ENCODE results near the gene CALM3. TPM values are rescaled to one million over a fixed set of nuclear protein-coding genes. Genes with fewer than 3 reads are reported as not detected.

CALM3 gene
- polyA plus RNA-seq, 1 of the 3 experiments (the other 2 are of a cell fraction) = 495 TPM

DNA sequence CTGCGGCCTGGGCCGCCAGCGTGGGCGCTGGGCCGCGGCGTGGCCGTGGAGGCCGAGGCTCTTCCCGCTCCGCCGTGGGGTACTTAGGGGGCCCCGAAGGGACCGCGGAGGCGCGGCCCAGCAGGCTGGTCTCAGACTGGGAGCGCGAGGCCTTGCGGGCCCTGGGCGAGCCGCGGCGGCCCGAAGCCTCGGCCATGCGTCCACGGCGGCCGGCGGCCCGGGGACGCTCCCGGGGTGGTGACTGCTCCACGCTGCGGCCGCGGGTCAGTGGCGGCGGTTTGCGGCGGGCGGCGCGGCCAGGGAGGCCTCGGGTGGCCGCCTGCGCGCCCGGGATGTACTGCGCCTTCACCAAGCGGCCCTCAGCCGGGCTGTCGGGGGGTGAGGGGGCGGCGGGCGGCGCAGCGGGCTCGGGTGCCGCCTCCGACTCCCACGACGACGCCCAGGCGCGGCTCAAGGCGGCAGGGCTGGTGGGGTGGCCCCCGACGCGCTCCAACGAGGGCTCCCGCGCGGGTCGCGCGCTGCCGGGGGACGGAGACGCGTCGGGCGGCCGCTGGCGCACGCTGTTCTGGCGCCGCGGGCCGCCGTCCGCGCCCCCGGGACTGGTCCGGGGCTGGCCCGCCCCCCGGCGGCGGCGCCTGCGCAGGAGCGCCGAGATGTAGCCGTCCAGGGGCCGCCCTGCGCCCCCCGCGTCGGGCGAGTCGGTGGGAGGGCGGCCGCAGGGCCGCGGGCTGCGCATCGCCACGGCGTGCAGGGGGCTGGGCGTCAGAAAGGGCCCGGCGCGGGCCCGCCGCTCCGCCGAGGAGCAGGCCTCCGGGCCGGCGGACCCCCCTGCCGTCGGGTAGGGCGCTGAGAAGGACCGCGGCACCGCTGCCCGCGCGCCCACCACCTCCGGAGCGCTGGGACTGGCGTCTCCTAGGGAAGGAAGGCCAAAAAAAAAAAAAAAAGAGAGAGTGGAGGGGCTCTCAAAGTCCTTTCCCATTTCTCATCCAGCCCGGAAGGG lies 48.1 kb downstream of the CALM3 start:
- CTCF ChIA-PET = no interaction called here
- no peak for TF ChIP-seq NRF1 (IDR thresholded peaks at IDR 0.05; ENCODE audit: low read depth, low read length)
- TF ChIP-seq CHD2 (IDR thresholded peaks at IDR 0.05; ENCODE audit: low read length, partially characterized antibody) = no peak
- TF ChIP-seq POLR2AphosphoS5 (IDR thresholded peaks at IDR 0.05; ENCODE audit: low read depth, low read length) = no peak
- no peak for TF ChIP-seq SIN3A (IDR thresholded peaks at IDR 0.05; ENCODE audit: borderline replicate concordance, low read depth, low read length)
- TF ChIP-seq ELF1 (IDR thresholded peaks at IDR 0.05) = no peak
- no peak for TF ChIP-seq NFIC (IDR thresholded peaks at IDR 0.05; ENCODE audit: borderline replicate concordance)
- TF ChIP-seq, protein P1, sequence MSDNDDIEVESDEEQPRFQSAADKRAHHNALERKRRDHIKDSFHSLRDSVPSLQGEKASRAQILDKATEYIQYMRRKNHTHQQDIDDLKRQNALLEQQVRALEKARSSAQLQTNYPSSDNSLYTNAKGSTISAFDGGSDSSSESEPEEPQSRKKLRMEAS (IDR thresholded peaks at IDR 0.05; ENCODE audit: low read depth) = no peak
- TF ChIP-seq, protein P2, sequence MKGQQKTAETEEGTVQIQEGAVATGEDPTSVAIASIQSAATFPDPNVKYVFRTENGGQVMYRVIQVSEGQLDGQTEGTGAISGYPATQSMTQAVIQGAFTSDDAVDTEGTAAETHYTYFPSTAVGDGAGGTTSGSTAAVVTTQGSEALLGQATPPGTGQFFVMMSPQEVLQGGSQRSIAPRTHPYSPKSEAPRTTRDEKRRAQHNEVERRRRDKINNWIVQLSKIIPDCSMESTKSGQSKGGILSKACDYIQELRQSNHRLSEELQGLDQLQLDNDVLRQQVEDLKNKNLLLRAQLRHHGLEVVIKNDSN (IDR thresholded peaks at IDR 0.05; ENCODE audit: borderline replicate concordance, low read depth) = no peak
- Histone ChIP-seq H3K27ac (ENCODE audit: low read depth in 2 of 2, low read length in 1 of 2) (no peak overlapping the region), H3K27me3 (ENCODE audit: insufficient read depth) (no peaks in the 10 kb centered on the region), H3K9ac (no peak overlapping the region), H3K9me3 (no peaks in the 10 kb centered on the region), H3K4me1 (ENCODE audit: control insufficient read depth in 1 of 2, insufficient read depth in 2 of 2, low read depth in 1 of 2, low read length in 1 of 2) (no peaks in the 10 kb centered on the region), H3K4me3 (ENCODE audit: low read depth in 2 of 2, low read length in 1 of 2) (no peak overlapping the region), H3F3A (replicated peaks; ENCODE audit: insufficient read depth) (no peaks in the 10 kb centered on the region), H4K20me1 (ENCODE audit: insufficient read depth) (no peaks in the 10 kb centered on the region), H3K79me2 (ENCODE audit: insufficient read depth) (no peaks in the 10 kb centered on the region), H3K4me2 (no peak overlapping the region), H2AFZ (ENCODE audit: low read depth) (no peak overlapping the region), H3K36me3 (replicated peaks in 1 of 2; ENCODE audit: control insufficient read depth in 1 of 2, insufficient read depth in 2 of 2, low read length in 1 of 2) (peaks cover 5 to 8% of the 10 kb centered on the region in 2 experiments), H3K9me2 (no peaks in the 10 kb centered on the region)
- no peak for DNase-seq
- POLR2A ChIA-PET = no interaction called here
- WGBS (ENCODE audit: low lambda C conversion rate) = 94% methylated on average over 32 of the region's 144 CpGs

DNA sequence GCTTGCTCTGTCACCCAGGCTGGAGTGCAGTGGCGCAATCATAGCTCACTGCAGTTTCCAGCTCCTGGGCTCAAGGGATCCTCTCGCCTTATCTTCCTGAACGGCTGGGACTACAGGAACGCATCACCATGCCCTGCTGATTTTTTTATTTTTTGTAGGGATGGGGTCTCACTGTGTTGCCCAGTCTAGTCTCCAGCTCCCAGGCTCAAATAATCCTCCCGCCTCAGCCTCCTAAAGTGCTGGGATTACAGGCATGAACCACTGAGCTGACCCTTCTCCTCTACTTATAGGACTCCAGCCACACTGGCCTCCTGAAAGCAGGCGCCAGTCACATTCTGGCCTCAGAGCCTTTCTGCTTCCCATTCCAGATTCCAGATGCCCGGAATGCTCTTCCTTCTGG lies 49.3 kb downstream of the CALM3 start:
- H3K9me3 ChIP-seq = no peaks in the 10 kb centered on the region
- TF ChIP-seq, protein P3, sequence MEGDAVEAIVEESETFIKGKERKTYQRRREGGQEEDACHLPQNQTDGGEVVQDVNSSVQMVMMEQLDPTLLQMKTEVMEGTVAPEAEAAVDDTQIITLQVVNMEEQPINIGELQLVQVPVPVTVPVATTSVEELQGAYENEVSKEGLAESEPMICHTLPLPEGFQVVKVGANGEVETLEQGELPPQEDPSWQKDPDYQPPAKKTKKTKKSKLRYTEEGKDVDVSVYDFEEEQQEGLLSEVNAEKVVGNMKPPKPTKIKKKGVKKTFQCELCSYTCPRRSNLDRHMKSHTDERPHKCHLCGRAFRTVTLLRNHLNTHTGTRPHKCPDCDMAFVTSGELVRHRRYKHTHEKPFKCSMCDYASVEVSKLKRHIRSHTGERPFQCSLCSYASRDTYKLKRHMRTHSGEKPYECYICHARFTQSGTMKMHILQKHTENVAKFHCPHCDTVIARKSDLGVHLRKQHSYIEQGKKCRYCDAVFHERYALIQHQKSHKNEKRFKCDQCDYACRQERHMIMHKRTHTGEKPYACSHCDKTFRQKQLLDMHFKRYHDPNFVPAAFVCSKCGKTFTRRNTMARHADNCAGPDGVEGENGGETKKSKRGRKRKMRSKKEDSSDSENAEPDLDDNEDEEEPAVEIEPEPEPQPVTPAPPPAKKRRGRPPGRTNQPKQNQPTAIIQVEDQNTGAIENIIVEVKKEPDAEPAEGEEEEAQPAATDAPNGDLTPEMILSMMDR (IDR thresholded peaks at IDR 0.05) = no peak
- TF ChIP-seq YY1 (IDR thresholded peaks at IDR 0.05; ENCODE audit: low read depth) = no peak
- no peak for TF ChIP-seq NRF1 (IDR thresholded peaks at IDR 0.05; ENCODE audit: low read depth, low read length)
- TF ChIP-seq RFX5 (IDR thresholded peaks at IDR 0.05; ENCODE audit: low read length) = no peak
- TF ChIP-seq TAF1 (IDR thresholded peaks at IDR 0.05; ENCODE audit: borderline replicate concordance, low read depth, low read length) = no peak
- TF ChIP-seq, protein P4, sequence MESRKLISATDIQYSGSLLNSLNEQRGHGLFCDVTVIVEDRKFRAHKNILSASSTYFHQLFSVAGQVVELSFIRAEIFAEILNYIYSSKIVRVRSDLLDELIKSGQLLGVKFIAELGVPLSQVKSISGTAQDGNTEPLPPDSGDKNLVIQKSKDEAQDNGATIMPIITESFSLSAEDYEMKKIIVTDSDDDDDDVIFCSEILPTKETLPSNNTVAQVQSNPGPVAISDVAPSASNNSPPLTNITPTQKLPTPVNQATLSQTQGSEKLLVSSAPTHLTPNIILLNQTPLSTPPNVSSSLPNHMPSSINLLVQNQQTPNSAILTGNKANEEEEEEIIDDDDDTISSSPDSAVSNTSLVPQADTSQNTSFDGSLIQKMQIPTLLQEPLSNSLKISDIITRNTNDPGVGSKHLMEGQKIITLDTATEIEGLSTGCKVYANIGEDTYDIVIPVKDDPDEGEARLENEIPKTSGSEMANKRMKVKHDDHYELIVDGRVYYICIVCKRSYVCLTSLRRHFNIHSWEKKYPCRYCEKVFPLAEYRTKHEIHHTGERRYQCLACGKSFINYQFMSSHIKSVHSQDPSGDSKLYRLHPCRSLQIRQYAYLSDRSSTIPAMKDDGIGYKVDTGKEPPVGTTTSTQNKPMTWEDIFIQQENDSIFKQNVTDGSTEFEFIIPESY (IDR thresholded peaks at IDR 0.05; ENCODE audit: borderline replicate concordance, low read depth) = no peak
- TF ChIP-seq GABPA (IDR thresholded peaks at IDR 0.05; ENCODE audit: low read depth) = no peak
- no peak for TF ChIP-seq MXI1 (IDR thresholded peaks at IDR 0.05; ENCODE audit: low read depth, low read length)
- no peak for TF ChIP-seq NFIC (IDR thresholded peaks at IDR 0.05; ENCODE audit: borderline replicate concordance)
- H3F3A ChIP-seq (replicated peaks; ENCODE audit: insufficient read depth) = no peaks in the 10 kb centered on the region
- no peak overlapping the region for H3K4me2 ChIP-seq
- H3K36me3 ChIP-seq (replicated peaks in 1 of 2; ENCODE audit: control insufficient read depth in 1 of 2, insufficient read depth in 2 of 2, low read length in 1 of 2) = peaks cover 5 to 8% of the 10 kb centered on the region in 2 experiments
- H3K27ac ChIP-seq (ENCODE audit: low read depth in 2 of 2, low read length in 1 of 2) = no peak overlapping the region
- 94% methylated on average over 7 of the region's 7 CpGs for WGBS (ENCODE audit: low lambda C conversion rate)
- H3K4me1 ChIP-seq (ENCODE audit: control insufficient read depth in 1 of 2, insufficient read depth in 2 of 2, low read depth in 1 of 2, low read length in 1 of 2) = no peaks in the 10 kb centered on the region; a peak in 1 of 4 replicates
- H2AFZ ChIP-seq (ENCODE audit: low read depth) = no peak overlapping the region
- POLR2A ChIA-PET = interaction anchor here (0.8 kb wide), 1 partner anchor 10 kb away, joined by 4 read pairs; no protein-coding TSS in a partner anchor
- H3K79me2 ChIP-seq (ENCODE audit: insufficient read depth) = no peaks in the 10 kb centered on the region
- H3K27me3 ChIP-seq (ENCODE audit: insufficient read depth) = no peaks in the 10 kb centered on the region
- no peak overlapping the region for H3K4me3 ChIP-seq (ENCODE audit: low read depth in 2 of 2, low read length in 1 of 2)
- H3K9ac ChIP-seq = no peak overlapping the region
- no peak for DNase-seq
- H3K9me2 ChIP-seq = no peaks in the 10 kb centered on the region
- H4K20me1 ChIP-seq (ENCODE audit: insufficient read depth) = no peaks in the 10 kb centered on the region
- CTCF ChIA-PET = no interaction called here
